ENCODE results near the gene LCN1.
"Not testable (repeated sequence)": the region's sequence is repeated elsewhere in the genome, so short reads cannot be mapped to it uniquely, and the experiment has no call there.

DNA sequence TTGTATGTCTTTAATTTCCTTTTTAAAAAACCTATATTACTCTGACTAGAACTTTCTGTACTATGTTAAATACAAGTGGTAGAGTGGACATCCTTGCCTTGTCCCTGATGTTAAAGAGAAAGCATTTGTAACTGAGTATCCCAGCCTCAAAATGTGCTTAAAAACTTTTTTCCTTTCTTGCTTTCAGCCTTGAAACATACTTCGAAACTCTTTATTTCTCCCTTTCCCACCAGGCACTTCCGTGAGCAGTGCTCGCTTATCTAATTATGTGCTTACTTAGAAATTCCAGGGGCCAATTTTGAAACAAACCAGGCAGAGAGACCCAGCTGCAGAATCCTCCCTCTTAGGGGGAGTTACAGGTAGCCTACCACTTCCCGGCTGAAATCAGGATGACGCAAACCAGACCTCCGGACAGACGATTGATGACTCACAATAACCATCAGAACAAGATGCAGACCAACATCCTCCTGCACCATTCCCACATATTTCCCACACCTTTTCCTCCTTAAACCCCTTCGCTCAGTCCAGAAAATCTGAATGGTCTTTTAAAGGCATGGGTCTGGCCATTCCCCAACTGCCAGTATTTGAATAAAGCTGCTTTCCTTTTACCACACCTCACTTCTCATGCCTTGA is 22.1 kb downstream of the LCN1 start:
- TF ChIP-seq, protein P1, sequence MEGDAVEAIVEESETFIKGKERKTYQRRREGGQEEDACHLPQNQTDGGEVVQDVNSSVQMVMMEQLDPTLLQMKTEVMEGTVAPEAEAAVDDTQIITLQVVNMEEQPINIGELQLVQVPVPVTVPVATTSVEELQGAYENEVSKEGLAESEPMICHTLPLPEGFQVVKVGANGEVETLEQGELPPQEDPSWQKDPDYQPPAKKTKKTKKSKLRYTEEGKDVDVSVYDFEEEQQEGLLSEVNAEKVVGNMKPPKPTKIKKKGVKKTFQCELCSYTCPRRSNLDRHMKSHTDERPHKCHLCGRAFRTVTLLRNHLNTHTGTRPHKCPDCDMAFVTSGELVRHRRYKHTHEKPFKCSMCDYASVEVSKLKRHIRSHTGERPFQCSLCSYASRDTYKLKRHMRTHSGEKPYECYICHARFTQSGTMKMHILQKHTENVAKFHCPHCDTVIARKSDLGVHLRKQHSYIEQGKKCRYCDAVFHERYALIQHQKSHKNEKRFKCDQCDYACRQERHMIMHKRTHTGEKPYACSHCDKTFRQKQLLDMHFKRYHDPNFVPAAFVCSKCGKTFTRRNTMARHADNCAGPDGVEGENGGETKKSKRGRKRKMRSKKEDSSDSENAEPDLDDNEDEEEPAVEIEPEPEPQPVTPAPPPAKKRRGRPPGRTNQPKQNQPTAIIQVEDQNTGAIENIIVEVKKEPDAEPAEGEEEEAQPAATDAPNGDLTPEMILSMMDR (IDR thresholded peaks at IDR 0.05): not testable (repeated sequence)
- not testable (repeated sequence) for TF ChIP-seq POLR2A (IDR thresholded peaks at IDR 0.05)
